ENCODE results near the gene SSTR5. TPM values are rescaled to one million over a fixed set of nuclear protein-coding genes. Genes with fewer than 3 reads are reported as not detected.

Gene SSTR5
- polyA plus RNA-seq, 1 experiment, result not detected

DNA sequence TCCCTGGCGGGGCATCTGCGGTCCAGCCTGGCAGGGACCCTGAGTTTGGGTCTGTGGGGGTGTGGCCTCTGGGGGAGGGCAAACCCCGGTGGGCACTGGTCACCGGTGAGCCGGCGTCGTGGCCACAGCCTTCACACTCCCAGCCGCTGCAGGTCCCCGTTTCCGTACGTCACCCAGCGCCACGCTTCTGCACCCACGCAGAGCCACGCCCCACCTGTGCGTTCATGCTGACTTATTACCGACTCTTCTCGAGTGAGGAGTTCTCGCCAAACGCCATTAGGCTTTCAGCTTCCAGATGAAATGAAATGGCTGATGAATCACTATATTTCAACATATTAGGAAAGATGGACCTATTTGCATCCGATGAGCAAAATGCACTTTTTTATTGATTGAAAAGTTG lies 8.8 kb upstream of the SSTR5 start:
- ChIA-PET POLR2A (no interaction called here), CTCF (no interaction called here)
- Histone ChIP-seq H3K9me3 (ENCODE audit: control insufficient read depth, insufficient read depth, low read length) (no peaks in the 10 kb centered on the region; the same call in 1 of the 2 replicates), H3K27me3 (ENCODE audit: control insufficient read depth, insufficient read depth, low read length) (peaks cover 23% of the 10 kb centered on the region), H3K4me3 (ENCODE audit: low read depth, low read length) (no peak overlapping the region), H3K27ac (ENCODE audit: low read depth, low read length) (no peak overlapping the region)
- no peak for TF ChIP-seq CTCF (IDR thresholded peaks at IDR 0.05; ENCODE audit: low read depth, low read length)
- DNase-seq (ENCODE audit: low read depth, low spot score), result no peak

DNA sequence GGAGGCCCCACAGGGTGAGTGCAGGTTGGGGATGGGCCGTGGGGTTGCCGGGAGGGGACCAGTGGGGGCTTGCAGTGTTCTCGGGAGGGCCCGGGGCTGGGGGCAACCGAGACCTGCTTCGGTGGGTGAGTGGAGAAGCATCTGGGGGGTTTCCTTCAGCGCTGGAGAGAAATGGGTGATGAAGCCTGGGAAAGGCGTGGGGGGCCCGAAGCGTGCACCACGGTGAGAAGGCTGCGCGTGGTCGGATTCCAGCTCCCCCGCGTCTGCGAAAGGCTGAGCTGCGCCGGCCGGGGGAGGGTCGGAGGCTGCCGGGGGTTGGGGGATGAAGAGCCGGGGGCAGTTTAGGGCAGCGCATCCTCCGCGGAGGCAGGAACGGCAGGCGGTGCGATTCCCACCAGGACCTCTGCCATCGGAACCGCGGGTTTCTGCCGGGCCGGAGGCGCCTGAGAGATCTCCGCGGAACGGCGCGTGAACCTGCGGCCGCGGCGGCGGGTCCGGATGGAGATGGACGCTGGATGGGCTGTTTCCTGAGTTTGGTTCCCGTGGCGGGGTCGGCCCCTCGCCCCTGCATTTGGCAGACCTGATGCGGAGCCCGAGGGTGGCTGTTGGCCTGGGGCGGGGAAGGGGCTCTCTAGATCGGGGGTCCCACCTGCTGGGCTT lies 6.9 kb upstream of the SSTR5 start:
- H3K9me3 ChIP-seq (ENCODE audit: control insufficient read depth, insufficient read depth, low read length), result no peaks in the 10 kb centered on the region; the same call in 1 of the 2 replicates
- DNase-seq (ENCODE audit: low read depth, low spot score), result no peak
- ChIA-PET POLR2A (no interaction called here), CTCF (interaction anchor here (1.2 kb wide), 1 partner anchor 10 kb away, joined by 4 read pairs; no protein-coding TSS in a partner anchor)
- H3K27me3 ChIP-seq (ENCODE audit: control insufficient read depth, insufficient read depth, low read length), result peaks cover 33% of the 10 kb centered on the region
- H3K27ac ChIP-seq (ENCODE audit: low read depth, low read length), result no peak overlapping the region
- H3K4me3 ChIP-seq (ENCODE audit: low read depth, low read length), result no peak overlapping the region
- no peak for TF ChIP-seq CTCF (IDR thresholded peaks at IDR 0.05; ENCODE audit: low read depth, low read length)

- no peak overlapping the region for H3K4me3 ChIP-seq (ENCODE audit: low read depth, low read length)
- CTCF ChIA-PET, result no interaction called here
- TF ChIP-seq CTCF (IDR thresholded peaks at IDR 0.05; ENCODE audit: low read depth, low read length), result no peak
- H3K27ac ChIP-seq (ENCODE audit: low read depth, low read length), result no peak overlapping the region
- H3K9me3 ChIP-seq (ENCODE audit: control insufficient read depth, insufficient read depth, low read length), result no peaks in the 10 kb centered on the region; the same call in 1 of the 2 replicates
- peaks cover 38% of the 10 kb centered on the region for H3K27me3 ChIP-seq (ENCODE audit: control insufficient read depth, insufficient read depth, low read length)
- DNase-seq (ENCODE audit: low read depth, low spot score), result no peak
- POLR2A ChIA-PET, result no interaction called here
Measured at GRCh38 chr16:1066584-1067172, 5.9 kb upstream of the SSTR5 start.

DNA sequence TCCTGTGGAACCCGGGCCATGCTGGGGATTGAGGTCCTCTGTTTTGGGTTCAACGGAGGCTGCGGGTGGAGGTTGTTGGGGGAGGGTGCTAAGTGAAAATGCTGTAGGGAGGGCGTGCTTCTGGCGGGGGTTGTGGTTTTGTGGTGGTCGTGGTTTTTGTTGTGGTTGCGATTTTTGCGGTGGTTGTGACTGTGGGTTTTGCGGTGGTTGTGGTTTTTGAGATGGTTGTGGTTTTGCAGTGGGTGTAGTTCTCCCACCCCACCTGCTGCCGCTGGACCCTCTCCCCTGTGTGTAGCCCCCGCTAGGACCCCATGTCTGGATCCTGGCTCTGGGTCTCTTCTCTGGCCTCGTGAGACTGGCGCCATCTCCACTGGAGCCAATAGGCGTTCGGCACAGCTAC lies 4.9 kb upstream of the SSTR5 start:
- H3K4me3 ChIP-seq (ENCODE audit: low read depth, low read length), result no peak overlapping the region
- H3K27me3 ChIP-seq (ENCODE audit: control insufficient read depth, insufficient read depth, low read length), result peaks cover 42% of the 10 kb centered on the region
- no peaks in the 10 kb centered on the region; the same call in 1 of the 2 replicates for H3K9me3 ChIP-seq (ENCODE audit: control insufficient read depth, insufficient read depth, low read length)
- no peak for TF ChIP-seq CTCF (IDR thresholded peaks at IDR 0.05; ENCODE audit: low read depth, low read length)
- DNase-seq (ENCODE audit: low read depth, low spot score), result no peak
- ChIA-PET CTCF (no interaction called here), POLR2A (no interaction called here)
- no peak overlapping the region for H3K27ac ChIP-seq (ENCODE audit: low read depth, low read length)

- no peak overlapping the region for H3K4me3 ChIP-seq (ENCODE audit: low read depth, low read length)
- POLR2A ChIA-PET, result interaction anchor here (0.6 kb wide), 1 partner anchor 105 kb away, joined by 3 read pairs; no protein-coding TSS in a partner anchor
- CTCF ChIA-PET, result no interaction called here
- H3K9me3 ChIP-seq (ENCODE audit: control insufficient read depth, insufficient read depth, low read length), result no peaks in the 10 kb centered on the region; the same call in 1 of the 2 replicates
- no peak for DNase-seq (ENCODE audit: low read depth, low spot score)
- TF ChIP-seq CTCF (IDR thresholded peaks at IDR 0.05; ENCODE audit: low read depth, low read length), result no peak
- no peak overlapping the region for H3K27ac ChIP-seq (ENCODE audit: low read depth, low read length)
- peaks cover 44% of the 10 kb centered on the region for H3K27me3 ChIP-seq (ENCODE audit: control insufficient read depth, insufficient read depth, low read length)
Measured at GRCh38 chr16:1068451-1068850, 4.1 kb upstream of the SSTR5 start.

Data from AG04450 (cell line).